HepG2 (cell line): ENCODE measurements around the gene NPHP1.

ENCODE experiments used
- HMG20B ChIP-seq: conservative IDR thresholded peaks from 2 replicates; pipeline ENCODE4 v1.6.1; 2016; ENCODE audit warnings: missing genetic modification reagents, missing compliant biosample characterization
- HOXA7 ChIP-seq: sonication (generic); formaldehyde crosslinking; IDR thresholded peaks from 2 replicates; pipeline ENCODE4 v1.8.1; 2022; ENCODE audit warnings: mild to moderate bottlenecking, missing genetic modification reagents, moderate library complexity
- TF ChIP-seq, protein P1 (sequence below): sonication (generic); formaldehyde crosslinking; IDR thresholded peaks from 2 replicates; pipeline ENCODE4 v1.4.0; 2020; ENCODE audit warnings: missing genetic modification reagents

DNA sequence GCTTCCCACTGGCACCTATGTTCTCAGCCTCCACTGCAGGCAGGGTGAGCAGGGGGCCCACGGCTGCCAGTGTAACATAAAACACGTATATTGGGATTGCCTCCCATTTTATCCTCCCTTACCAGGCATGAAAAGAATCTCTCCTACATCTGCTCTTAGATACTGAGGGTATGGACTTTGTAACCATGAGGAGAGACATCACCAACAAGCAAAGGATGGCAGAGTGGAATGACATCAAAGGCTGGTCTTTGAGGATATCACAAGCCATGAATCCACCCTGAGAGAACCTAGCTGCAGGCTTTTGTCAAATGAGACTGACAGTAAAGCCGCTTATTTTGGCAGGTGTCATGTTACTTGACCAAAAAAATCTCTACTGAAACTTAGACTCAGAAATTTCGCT, 7.4 kb downstream of the NPHP1 start:
- TF ChIP-seq HMG20B (no peak), HOXA7 (CRISPR knock-in tag) (no peak)
- TF ChIP-seq, protein P1, sequence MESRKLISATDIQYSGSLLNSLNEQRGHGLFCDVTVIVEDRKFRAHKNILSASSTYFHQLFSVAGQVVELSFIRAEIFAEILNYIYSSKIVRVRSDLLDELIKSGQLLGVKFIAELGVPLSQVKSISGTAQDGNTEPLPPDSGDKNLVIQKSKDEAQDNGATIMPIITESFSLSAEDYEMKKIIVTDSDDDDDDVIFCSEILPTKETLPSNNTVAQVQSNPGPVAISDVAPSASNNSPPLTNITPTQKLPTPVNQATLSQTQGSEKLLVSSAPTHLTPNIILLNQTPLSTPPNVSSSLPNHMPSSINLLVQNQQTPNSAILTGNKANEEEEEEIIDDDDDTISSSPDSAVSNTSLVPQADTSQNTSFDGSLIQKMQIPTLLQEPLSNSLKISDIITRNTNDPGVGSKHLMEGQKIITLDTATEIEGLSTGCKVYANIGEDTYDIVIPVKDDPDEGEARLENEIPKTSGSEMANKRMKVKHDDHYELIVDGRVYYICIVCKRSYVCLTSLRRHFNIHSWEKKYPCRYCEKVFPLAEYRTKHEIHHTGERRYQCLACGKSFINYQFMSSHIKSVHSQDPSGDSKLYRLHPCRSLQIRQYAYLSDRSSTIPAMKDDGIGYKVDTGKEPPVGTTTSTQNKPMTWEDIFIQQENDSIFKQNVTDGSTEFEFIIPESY (CRISPR knock-in tag), result no peak
